Activated naive CD8-positive, alpha-beta T cell treated with anti-CD3 and anti-CD28 coated beads, Interleukin-2, amount 50 U/mL, for 24 hours (primary cell): ENCODE data around the gene THUMPD1.
A peak's percentile ranks its signal among the peaks of the same experiment; 100 is the strongest.
"Not testable (repeated sequence)": the region's sequence is repeated elsewhere in the genome, so short reads cannot be mapped to it uniquely, and the experiment has no call there.

ENCODE experiments used
- ATAC-seq: fragments of 150-1000 bp; cut with Tn5 transposase; one replicate; pipeline ENCODE4 v1.10.0; 2021
- DNase-seq: peaks from one replicate; pipeline ENCODE4 v3.0.0; 2021
- H3K27ac Mint-ChIP-seq: one replicate; pipeline ENCODE4 v1.8.0; 2021; ENCODE audit warnings: mild to moderate bottlenecking, mixed read lengths
- H3K27me3 Mint-ChIP-seq: one replicate; pipeline ENCODE4 v1.8.0; 2021; ENCODE audit warnings: mixed read lengths
- H3K36me3 Mint-ChIP-seq: one replicate; pipeline ENCODE4 v1.8.0; 2021; ENCODE audit warnings: low read depth, mixed read lengths
- H3K4me1 Mint-ChIP-seq: one replicate; pipeline ENCODE4 v1.8.0; 2021; ENCODE audit warnings: mixed read lengths
- H3K4me3 Mint-ChIP-seq: one replicate; pipeline ENCODE4 v1.8.0; 2021; ENCODE audit warnings: mild to moderate bottlenecking, moderate library complexity, mixed read lengths
- H3K9me3 Mint-ChIP-seq: one replicate; pipeline ENCODE4 v1.8.0; 2021; ENCODE audit warnings: mixed read lengths

THUMPD1 gene

DNA sequence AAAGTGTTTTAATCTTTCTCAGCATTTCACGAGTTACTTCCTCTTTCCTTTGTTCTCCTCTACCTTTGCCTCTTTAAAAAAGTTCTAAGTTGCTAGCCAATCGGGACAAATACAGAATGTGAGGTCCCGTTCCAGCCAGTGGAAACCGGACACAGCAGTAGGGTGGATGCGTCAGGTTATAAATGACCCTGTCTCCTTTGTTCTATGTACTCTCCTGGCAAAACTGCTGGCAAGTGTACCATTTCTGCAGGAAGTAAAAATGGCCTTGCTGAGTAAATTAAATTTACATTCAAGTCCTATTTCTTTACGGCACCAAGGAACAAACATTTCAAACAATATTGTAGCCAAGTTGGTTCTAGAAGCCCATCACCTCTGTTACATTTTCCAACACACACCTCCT, 47.5 kb downstream of the THUMPD1 start:
- H3K4me1 Mint-ChIP-seq, ATAC-seq, H3K36me3 Mint-ChIP-seq, H3K27ac Mint-ChIP-seq, H3K9me3 Mint-ChIP-seq, H3K4me3 Mint-ChIP-seq, H3K27me3 Mint-ChIP-seq, DNase-seq: not testable (repeated sequence)

DNA sequence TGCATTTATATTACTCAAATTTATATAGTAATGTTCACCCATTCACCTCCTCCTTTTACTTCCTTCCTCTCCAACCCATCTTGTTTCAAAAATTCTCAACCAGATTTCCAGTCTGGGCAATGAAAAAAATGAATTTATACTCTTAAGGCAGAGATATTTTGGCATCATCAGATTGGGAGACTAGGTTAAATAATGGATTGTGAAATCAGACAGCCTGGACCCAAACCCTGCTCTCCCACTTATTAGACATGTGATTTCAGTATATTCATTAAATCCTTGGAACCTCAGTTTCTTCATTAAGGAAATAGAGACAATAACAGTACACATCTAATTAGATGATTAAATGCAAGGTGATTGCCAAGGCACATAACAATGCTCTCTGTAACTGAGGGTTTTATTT, 52.0 kb downstream of the THUMPD1 start:
- Mint-ChIP-seq H3K9me3 (peaks cover 4% of the 10 kb centered on the region), H3K27me3 (peaks cover 8% of the 10 kb centered on the region)
- ATAC-seq = no peak

DNA sequence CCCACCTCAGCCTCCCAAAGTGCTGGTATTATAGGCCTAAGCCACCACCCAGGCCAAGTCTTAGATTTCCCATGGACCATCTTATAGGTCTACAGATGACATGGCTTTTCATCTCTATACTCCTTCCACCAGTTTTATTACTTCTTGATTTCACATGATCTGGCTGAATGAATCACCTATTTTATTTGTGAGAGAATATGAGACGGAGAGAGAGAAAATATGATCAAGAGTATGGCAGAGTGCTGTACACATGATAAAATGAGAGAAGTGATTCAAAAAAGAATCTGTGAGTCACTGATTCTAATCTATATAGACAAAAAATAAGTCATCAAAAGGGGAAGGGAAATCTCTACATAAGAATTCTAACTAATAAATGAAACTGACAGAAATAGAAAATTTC, 57.8 kb downstream of the THUMPD1 start:
- Mint-ChIP-seq H3K4me1 (peaks cover 13% of the 10 kb centered on the region), H3K9me3 (no peaks in the 10 kb centered on the region), H3K27ac (peak overlapping the region; percentile 61), H3K27me3 (peaks cover 7% of the 10 kb centered on the region), H3K36me3 (peaks cover 2% of the 10 kb centered on the region), H3K4me3 (no peak overlapping the region)
- no peak for DNase-seq
- peak; percentile 87 for ATAC-seq

More for the DNA sequence above, 52.0 kb downstream of the THUMPD1 start:
- Mint-ChIP-seq H3K4me1 (peaks cover 1% of the 10 kb centered on the region), H3K4me3 (no peak overlapping the region), H3K27ac (no peak overlapping the region), H3K36me3 (peaks cover 2% of the 10 kb centered on the region)
- DNase-seq = no peak
